Activated CD4-positive, alpha-beta T cell treated with anti-CD3 and anti-CD28 coated beads, Interleukin-2, amount 50 U/mL, for 24 hours (primary cell): ENCODE results near the gene CDKN3.

Source experiments
- DNase-seq, 2 donors: peaks; one replicate each; pipeline ENCODE4 v3.0.0-alpha.2; 2020; ENCODE audit warnings: low read depth in 1 of 2, low spot score in 1 of 2

CDKN3 gene

GRCh38 chr14:54396493-54397335 is at the start of gene CDKN3:
CDKN3 (plus strand) TSS chr14:54397007; CDS start chr14:54397069, 62 bp downstream.
- peak; percentile 85 to 95 for DNase-seq

DNA sequence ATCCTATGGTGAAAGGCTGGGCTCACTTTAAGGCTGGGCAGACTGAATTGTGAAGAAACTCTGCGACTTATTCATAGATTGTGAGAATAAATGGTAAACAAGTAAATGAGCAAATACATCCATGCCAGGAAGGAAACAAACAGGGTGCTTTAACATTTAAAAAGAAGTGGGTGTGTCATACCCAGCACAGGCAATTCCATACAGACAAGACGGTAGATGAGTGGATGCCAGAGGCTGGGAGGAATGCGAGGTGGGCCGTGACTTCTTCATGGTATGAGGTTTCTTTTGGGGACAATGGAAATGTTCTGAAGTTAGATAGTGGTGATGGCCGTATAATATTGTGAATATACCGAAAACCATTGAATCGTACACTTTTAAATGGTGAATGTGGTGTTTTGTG is 49.8 kb upstream of the CDKN3 start:
- DNase-seq, result no peak

DNA sequence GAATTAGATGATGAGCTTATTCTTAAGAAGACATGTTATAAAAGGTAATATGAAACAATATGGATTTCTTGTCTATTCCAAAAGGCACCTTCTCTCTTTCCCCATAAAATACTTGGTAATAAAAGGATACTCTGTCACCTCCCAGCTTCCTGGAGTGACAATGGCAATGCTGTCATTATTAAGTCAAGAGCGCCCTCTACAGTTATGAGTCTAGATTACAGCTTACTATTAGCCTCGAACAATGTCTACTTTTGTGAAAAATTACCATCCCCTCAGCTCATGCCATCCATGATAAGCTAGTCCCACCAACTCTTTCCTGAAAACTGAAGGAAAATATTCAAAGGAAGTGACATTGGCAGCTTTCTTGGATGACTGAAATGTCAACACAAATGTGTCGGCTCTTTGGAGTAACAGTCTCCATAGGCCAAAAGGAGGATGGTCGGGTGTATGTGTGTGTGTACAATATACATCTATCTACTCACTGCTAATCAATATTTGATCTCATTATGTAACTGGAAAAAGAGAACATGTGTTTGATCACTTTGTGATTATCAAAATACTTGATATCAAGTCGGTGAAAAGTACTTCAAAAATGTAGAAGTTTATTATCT is 48.7 kb upstream of the CDKN3 start:
- no peak for DNase-seq

- DNase-seq, result no peak
Measured at GRCh38 chr14:54348923-54349620, 47.7 kb upstream of the CDKN3 start.

- no peak for DNase-seq
Measured at GRCh38 chr14:54349713-54350112, 47.1 kb upstream of the CDKN3 start.

GRCh38 chr14:54350203-54350602 is 46.6 kb upstream of the CDKN3 start:
- DNase-seq, result no peak

DNA sequence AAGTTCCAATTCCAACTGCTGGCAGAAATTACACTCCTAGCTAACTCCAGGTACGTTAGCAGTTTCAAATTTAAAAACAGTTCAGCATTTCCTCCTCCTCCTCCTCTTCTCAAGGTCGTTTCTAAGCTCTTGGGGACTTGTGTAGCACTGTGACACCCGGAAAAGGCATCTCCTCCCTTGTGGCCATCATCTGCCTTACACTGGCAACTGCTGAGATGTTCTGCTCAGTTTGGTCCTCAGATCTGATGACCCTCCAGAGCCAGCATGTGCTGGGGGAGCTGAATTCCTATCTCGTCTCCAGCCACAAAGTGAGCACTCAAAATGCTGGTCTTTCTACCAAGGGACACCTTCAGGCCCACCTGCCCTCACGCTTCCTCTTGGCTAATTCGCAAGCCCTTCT is 43.5 kb upstream of the CDKN3 start:
- DNase-seq, result no peak

GRCh38 chr14:54353694-54354093 is 43.1 kb upstream of the CDKN3 start:
- DNase-seq, result no peak

DNA sequence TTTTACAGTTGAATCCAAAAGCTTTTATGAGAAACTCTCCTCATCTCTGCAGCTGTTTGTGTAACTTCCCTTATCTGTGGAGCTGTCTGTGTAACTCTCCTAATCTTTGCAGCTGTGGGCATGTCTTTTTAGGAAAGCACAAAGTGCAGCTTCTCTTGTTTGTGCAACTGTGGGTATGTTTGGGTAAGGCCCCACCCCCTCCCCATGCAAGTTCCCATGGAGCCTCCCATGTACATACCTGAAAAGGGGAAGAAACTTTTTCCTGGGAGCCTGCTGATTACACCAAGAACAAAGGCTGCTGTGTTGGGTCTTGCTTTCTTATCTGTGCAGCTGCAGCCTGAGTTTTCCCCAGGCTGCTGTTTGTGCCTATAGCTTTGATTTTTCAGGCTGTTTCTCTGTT is 42.7 kb upstream of the CDKN3 start:
- DNase-seq, result no peak

DNA sequence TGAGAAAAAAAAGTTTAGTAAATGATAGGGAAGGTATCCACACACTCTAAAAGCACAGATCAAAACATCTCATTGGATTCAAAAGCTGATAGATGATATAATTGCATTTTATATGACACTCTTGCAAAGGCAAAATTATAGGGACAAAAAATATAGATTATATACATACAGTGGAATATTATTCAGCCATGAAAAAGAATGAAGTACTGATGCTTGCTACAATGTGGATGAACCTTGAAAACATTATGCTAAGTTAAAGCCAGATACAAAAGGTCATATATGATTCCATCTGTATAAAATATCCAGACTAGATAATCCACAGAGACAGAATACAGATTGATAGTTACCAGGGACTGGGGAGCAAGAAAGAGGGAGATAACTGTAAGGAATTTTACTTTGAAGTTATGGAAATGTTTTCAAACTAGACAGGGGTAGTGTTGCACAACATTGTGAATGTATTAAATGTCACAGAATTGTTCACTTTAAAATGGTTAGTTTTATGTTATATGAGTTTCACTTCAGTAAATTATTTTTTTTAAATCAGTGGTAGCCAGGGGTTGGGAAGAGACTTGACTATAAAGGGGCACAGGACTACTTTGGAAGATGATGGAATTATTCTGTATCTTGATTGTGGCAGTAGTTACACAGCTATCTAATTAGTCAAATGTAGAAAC is 41.7 kb upstream of the CDKN3 start:
- no peak for DNase-seq

DNA sequence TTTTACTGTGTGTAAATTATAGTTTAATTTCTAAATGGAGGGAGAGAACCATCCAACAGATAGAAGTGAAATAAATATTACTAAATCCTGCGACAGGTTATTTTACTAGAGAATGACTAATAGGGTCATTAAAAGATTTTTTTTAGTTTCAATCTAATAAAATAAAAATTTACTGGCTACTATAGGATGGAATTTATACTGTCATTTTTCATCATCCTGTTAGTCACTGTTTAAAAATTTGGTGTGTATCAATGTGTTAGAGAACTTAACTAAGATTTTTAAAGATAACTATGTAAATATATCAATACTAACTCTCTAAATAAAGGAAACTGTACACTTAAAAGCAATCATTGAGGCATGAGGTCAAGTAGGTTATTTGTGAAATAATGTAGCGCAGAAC is 41.1 kb upstream of the CDKN3 start:
- no peak for DNase-seq

- no peak for DNase-seq
Measured at GRCh38 chr14:54356172-54356571, 40.6 kb upstream of the CDKN3 start.

GRCh38 chr14:54360667-54361066 is 36.1 kb upstream of the CDKN3 start:
- DNase-seq, result no peak

DNA sequence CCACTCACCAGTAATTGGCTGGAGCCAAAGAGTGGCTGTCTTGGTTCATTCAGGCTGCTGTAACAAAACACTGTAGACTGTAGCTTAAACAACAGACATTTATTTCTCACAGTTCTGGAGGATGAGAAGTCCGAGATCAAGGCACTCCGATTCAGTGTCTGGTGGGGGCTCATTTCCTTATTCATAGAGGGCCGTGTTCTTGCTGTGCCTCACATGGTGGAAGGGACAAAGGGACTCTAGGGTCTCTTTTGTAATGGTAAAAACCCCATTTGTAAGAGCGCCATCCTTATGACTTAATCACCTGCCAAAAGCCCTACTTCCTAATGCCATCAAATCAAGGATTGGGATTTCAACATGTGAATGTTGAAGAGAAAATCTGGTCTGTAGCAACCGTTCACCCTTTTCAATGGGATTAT is 34.7 kb upstream of the CDKN3 start:
- no peak for DNase-seq

DNA sequence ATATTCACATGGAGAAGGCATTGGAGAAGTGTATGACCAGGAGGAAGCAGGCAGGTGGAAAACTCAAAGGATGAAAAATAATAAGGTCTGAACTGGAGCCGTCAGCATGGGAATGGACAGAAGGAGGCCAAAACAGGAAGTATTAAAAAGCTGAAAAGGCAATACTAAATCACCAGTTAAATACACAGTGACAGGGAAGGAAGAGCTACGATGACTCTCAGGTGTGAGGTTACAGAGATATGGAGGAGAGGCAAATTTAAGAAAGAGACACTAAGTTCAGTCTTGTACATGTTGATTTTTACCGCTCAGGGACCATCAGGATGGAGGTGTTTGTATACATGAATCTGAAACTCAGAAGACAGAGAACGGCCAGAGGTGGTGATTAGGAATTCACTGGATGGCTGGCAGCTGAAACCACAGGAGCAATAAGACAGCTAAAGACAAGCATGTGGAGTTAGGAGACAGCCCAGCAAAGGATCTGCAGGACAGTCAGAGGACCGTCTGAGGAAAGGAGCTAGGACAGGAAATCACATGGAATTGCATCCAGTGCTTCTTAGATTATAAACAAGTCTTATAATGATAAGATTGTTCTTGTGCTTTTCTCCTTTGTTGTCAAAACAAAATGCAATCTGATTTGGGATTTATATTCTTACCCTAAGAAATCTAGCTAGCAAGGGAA is 33.9 kb upstream of the CDKN3 start:
- DNase-seq, result no peak

- DNase-seq, result no peak
Measured at GRCh38 chr14:54364555-54365415, 32.0 kb upstream of the CDKN3 start.

- DNase-seq, result peak in 1 of 2 donors; percentile 3
Measured at GRCh38 chr14:54366736-54367735, 29.8 kb upstream of the CDKN3 start.

DNA sequence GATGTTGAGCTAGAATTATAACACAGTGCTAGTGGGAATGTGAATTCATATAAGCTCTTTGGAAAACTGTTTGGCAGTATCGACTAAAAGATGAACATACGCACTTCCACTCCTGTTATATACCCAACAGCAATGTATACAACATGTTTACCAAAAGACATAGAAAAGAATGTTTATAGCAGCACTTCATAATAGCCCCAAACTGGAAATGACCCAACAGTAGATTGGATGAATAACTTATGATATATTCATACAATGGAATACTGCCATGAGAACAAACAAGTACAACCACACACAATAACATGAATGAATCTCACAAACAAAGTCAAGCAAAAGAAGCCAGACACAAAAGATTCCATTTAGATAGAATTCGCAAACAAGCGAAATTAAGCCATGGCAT is 28.5 kb upstream of the CDKN3 start:
- DNase-seq, result no peak

GRCh38 chr14:54369343-54369742 is 27.5 kb upstream of the CDKN3 start:
- DNase-seq, result no peak
